HEK293 (cell line): ENCODE results near the gene NCKAP5.

Experiments used
- CTCF ChIA-PET: fragments of 350-600 bp; formaldehyde crosslinking; extraction: SDS; loops from one replicate; lab custom pipeline; 2021; ENCODE audit warnings: antibody characterized with exemption; lab: Yijun Ruan, JAX
- POLR2A ChIA-PET: fragments of 300-600 bp; formaldehyde crosslinking; extraction: SDS; loops from one replicate; lab custom pipeline; 2020; ENCODE audit warnings: antibody characterized with exemption, inconsistent platforms; lab: Yijun Ruan, JAX
- H3K27ac ChIP-seq: fragments of 200-500 bp; sonication (Bioruptor generic); 2 replicates; pipeline ENCODE4 v1.5.1; 2014; ENCODE audit warnings: low read depth, low read length, control low read depth, inconsistent platforms; ENCODE audit errors: extremely low read depth
- H3K36me3 ChIP-seq, 2 experiments: fragments of 200-500 bp in 1 of 2; sonication (Bioruptor generic) in 1 of 2; 1 replicate in 1 of 2; 2 replicates in 1 of 2; pipeline ENCODE4 v1.5.1; 2014 to 2017; ENCODE audit warnings: inconsistent platforms in 2 of 2, low read length in 2 of 2; ENCODE audit not compliant: control insufficient read depth in 2 of 2, insufficient read depth in 1 of 2
- H3K4me1 ChIP-seq: fragments of 200-500 bp; sonication (Bioruptor generic); 2 replicates; pipeline ENCODE4 v1.5.1; 2014; ENCODE audit warnings: mild to moderate bottlenecking, low read length, inconsistent platforms; ENCODE audit not compliant: control insufficient read depth, insufficient read depth
- H3K4me3 ChIP-seq: 2 replicates; pipeline ENCODE4 v1.5.1; 2011; ENCODE audit warnings: low read depth, mild to moderate bottlenecking, control low read depth, low read length, moderate library complexity
- H3K9me3 ChIP-seq: fragments of 200-500 bp; sonication (Bioruptor generic); 2 replicates; pipeline ENCODE4 v1.5.1; 2014; ENCODE audit warnings: low read depth, low read length, inconsistent platforms; ENCODE audit not compliant: control insufficient read depth, insufficient read depth
- BCL11A ChIP-seq: fragments of 450-650 bp; formaldehyde crosslinking; IDR thresholded peaks from 2 replicates; pipeline ENCODE4 v1.5.1; 2016; ENCODE audit warnings: low read depth, missing biosample characterization, missing genetic modification characterization
- CTCF ChIP-seq: fragments of 450-650 bp; formaldehyde crosslinking; IDR thresholded peaks from 2 replicates; pipeline ENCODE4 v1.5.1; 2016; ENCODE audit warnings: missing biosample characterization, missing genetic modification characterization
- ELK4 ChIP-seq: IDR thresholded peaks from 2 replicates; pipeline ENCODE4 v1.6.1; 2011; ENCODE audit warnings: mild to moderate bottlenecking, low read depth, low read length, borderline replicate concordance
- KLF16 ChIP-seq: fragments of 450-650 bp; formaldehyde crosslinking; IDR thresholded peaks from 2 replicates; pipeline ENCODE4 v1.5.1; 2017; ENCODE audit warnings: missing biosample characterization, missing genetic modification characterization
- PRDM4 ChIP-seq: fragments of 450-650 bp; formaldehyde crosslinking; IDR thresholded peaks from 2 replicates; pipeline ENCODE4 v1.5.1; 2017; ENCODE audit warnings: missing biosample characterization, missing genetic modification characterization
- SCRT2 ChIP-seq: fragments of 450-650 bp; formaldehyde crosslinking; IDR thresholded peaks from 2 replicates; pipeline ENCODE4 v1.5.1; 2016; ENCODE audit warnings: missing biosample characterization, missing genetic modification characterization
- ZNF114 ChIP-seq: fragments of 450-650 bp; formaldehyde crosslinking; IDR thresholded peaks from 2 replicates; pipeline ENCODE4 v1.5.0; 2017; ENCODE audit warnings: missing biosample characterization, missing genetic modification characterization
- ZNF157 ChIP-seq: fragments of 450-650 bp; formaldehyde crosslinking; IDR thresholded peaks from 2 replicates; pipeline ENCODE4 v1.5.1; 2016; ENCODE audit warnings: missing biosample characterization, missing genetic modification characterization
- ZNF16 ChIP-seq: fragments of 450-650 bp; formaldehyde crosslinking; IDR thresholded peaks from 2 replicates; pipeline ENCODE4 v1.5.1; 2016; ENCODE audit warnings: low read depth, missing biosample characterization, missing genetic modification characterization
- ZNF211 ChIP-seq: fragments of 450-650 bp; formaldehyde crosslinking; IDR thresholded peaks from 2 replicates; pipeline ENCODE4 v1.5.1; 2016; ENCODE audit warnings: low read depth, missing biosample characterization, missing genetic modification characterization
- ZNF221 ChIP-seq: fragments of 450-650 bp; formaldehyde crosslinking; IDR thresholded peaks from 2 replicates; pipeline ENCODE4 v1.5.1; 2017; ENCODE audit warnings: missing biosample characterization, missing genetic modification characterization, borderline replicate concordance
- ZNF335 ChIP-seq: fragments of 450-650 bp; formaldehyde crosslinking; conservative IDR thresholded peaks from 2 replicates; pipeline ENCODE4 v1.5.1; 2016; ENCODE audit warnings: missing biosample characterization, missing genetic modification characterization
- ZNF362 ChIP-seq: fragments of 450-650 bp; formaldehyde crosslinking; IDR thresholded peaks from 2 replicates; pipeline ENCODE4 v1.5.1; 2016; ENCODE audit warnings: missing biosample characterization, missing genetic modification characterization
- ZNF391 ChIP-seq: fragments of 450-650 bp; formaldehyde crosslinking; IDR thresholded peaks from 2 replicates; pipeline ENCODE4 v1.5.1; 2016; ENCODE audit warnings: low read depth, missing biosample characterization, missing genetic modification characterization, borderline replicate concordance
- ZNF48 ChIP-seq: fragments of 450-650 bp; formaldehyde crosslinking; IDR thresholded peaks from 2 replicates; pipeline ENCODE4 v1.5.1; 2016; ENCODE audit warnings: missing biosample characterization, missing genetic modification characterization
- ZNF510 ChIP-seq: fragments of 450-650 bp; formaldehyde crosslinking; IDR thresholded peaks from 2 replicates; pipeline ENCODE4 v1.5.1; 2018; ENCODE audit warnings: mild to moderate bottlenecking, missing genetic modification characterization, missing biosample characterization; ENCODE audit not compliant: insufficient replicate concordance
- ZNF580 ChIP-seq: fragments of 450-650 bp; formaldehyde crosslinking; IDR thresholded peaks from 2 replicates; pipeline ENCODE4 v1.5.1; 2016; ENCODE audit warnings: missing biosample characterization, missing genetic modification characterization
- ZNF747 ChIP-seq: fragments of 450-650 bp; formaldehyde crosslinking; IDR thresholded peaks from 2 replicates; pipeline ENCODE4 v1.5.1; 2016; ENCODE audit warnings: missing biosample characterization, missing genetic modification characterization
- ZNF768 ChIP-seq: fragments of 450-650 bp; formaldehyde crosslinking; IDR thresholded peaks from 2 replicates; pipeline ENCODE4 v1.5.1; 2018; ENCODE audit warnings: missing biosample characterization, mild to moderate bottlenecking, missing genetic modification characterization
- ZNF791 ChIP-seq: fragments of 450-650 bp; formaldehyde crosslinking; IDR thresholded peaks from 2 replicates; pipeline ENCODE4 v1.5.1; 2016; ENCODE audit warnings: missing biosample characterization, missing genetic modification characterization
- ZSCAN23 ChIP-seq: fragments of 450-650 bp; formaldehyde crosslinking; IDR thresholded peaks from 2 replicates; pipeline ENCODE4 v1.5.1; 2016; ENCODE audit warnings: missing biosample characterization, missing genetic modification characterization

Gene NCKAP5

GRCh38 chr2:132668189-132668823 is 900.0 kb downstream of the NCKAP5 start (continued):
- 0 out of 2 replicates have a peak, but pooled peaks have one; percentile 24 for TF ChIP-seq ZNF335 (tag by site-specific recombination)
- TF ChIP-seq CTCF (tag by site-specific recombination): peak; percentile 73

- H3K4me3 ChIP-seq: peak overlapping the region; percentile 88; the same call in 1 of the 2 replicates
- H3K27ac ChIP-seq: no peak overlapping the region
- H3K36me3 ChIP-seq: peaks cover 0 to 17% of the 10 kb centered on the region in 2 experiments; a peak in 1 of 3 replicates
- H3K4me1 ChIP-seq: peaks cover 5% of the 10 kb centered on the region; the same call in 1 of the 2 replicates
- ChIA-PET POLR2A (no interaction called here), CTCF (interaction anchor here (0.5 to 1.8 kb wide), 7 partner anchors 11 to 1258 kb away, joined by 3 to 5 read pairs (median 4); no protein-coding TSS in a partner anchor)
- H3K9me3 ChIP-seq: no peaks in the 10 kb centered on the region
- TF ChIP-seq ZSCAN23 (tag by site-specific recombination) (no peak), ZNF580 (tag by site-specific recombination) (no peak)
These were observed 900.6 kb downstream of the NCKAP5 start for GRCh38 chr2:132667706-132668105.

- POLR2A ChIA-PET: no interaction called here
These were observed 902.7 kb downstream of the NCKAP5 start for GRCh38 chr2:132665401-132666140.

GRCh38 chr2:132664096-132664495 is 904.2 kb downstream of the NCKAP5 start:
- no peak overlapping the region for H3K27ac ChIP-seq
- POLR2A ChIA-PET: no interaction called here
- no peak overlapping the region for H3K4me3 ChIP-seq
- CTCF ChIA-PET: interaction anchor here (1.5 kb wide), 1 partner anchor 507 kb away, joined by 8 read pairs; no protein-coding TSS in a partner anchor
- H3K9me3 ChIP-seq: no peaks in the 10 kb centered on the region
- H3K4me1 ChIP-seq: peaks cover 4% of the 10 kb centered on the region; the same call in 1 of the 2 replicates
- H3K36me3 ChIP-seq: peaks cover 0 to 31% of the 10 kb centered on the region in 2 experiments; a peak in 1 of 3 replicates
- TF ChIP-seq ZNF221 (tag by site-specific recombination) (no peak), ZNF510 (no peak), ZNF747 (tag by site-specific recombination) (no peak), SCRT2 (tag by site-specific recombination) (no peak), KLF16 (tag by site-specific recombination) (no peak), ZNF362 (no peak), PRDM4 (tag by site-specific recombination) (no peak), ZNF48 (tag by site-specific recombination) (no peak), BCL11A (tag by site-specific recombination) (no peak), ZNF391 (no peak), ZNF157 (tag by site-specific recombination) (no peak), ZNF114 (no peak)

More at GRCh38 chr2:132665401-132666140, 902.7 kb downstream of the NCKAP5 start:
- CTCF ChIA-PET: interaction anchor here (0.6 to 0.9 kb wide), 3 partner anchors 14 to 116 kb away, joined by 3 to 4 read pairs (median 4); no protein-coding TSS in a partner anchor
- no peak for TF ChIP-seq ZNF791 (tag by site-specific recombination)
- TF ChIP-seq ELK4: no peak
- no peak for TF ChIP-seq ZNF211
- TF ChIP-seq ZNF16 (tag by site-specific recombination): no peak
- TF ChIP-seq ZNF768 (tag by site-specific recombination): no peak
- no peak overlapping the region for H3K4me3 ChIP-seq
- H3K9me3 ChIP-seq: no peaks in the 10 kb centered on the region
- H3K36me3 ChIP-seq: peaks cover 0 to 24% of the 10 kb centered on the region in 2 experiments; a peak in 1 of 3 replicates
- peaks cover 4% of the 10 kb centered on the region; the same call in 1 of the 2 replicates for H3K4me1 ChIP-seq
- no peak overlapping the region for H3K27ac ChIP-seq
